ENCODE measurements around the gene SRGAP3. TPM values are rescaled to one million over a fixed set of nuclear protein-coding genes. Genes with fewer than 3 reads are reported as not detected.
A peak's percentile ranks its signal among the peaks of the same experiment; 100 is the strongest.
"Not testable (repeated sequence)": the region's sequence is repeated elsewhere in the genome, so short reads cannot be mapped to it uniquely, and the experiment has no call there.

SRGAP3 gene
- total RNA-seq, 4 donors from 2014 or later: 14.7 to 58.9 (median 18.7) TPM

- H3K27me3 ChIP-seq: no peaks in the 10 kb centered on the region
- TF ChIP-seq, protein P1, sequence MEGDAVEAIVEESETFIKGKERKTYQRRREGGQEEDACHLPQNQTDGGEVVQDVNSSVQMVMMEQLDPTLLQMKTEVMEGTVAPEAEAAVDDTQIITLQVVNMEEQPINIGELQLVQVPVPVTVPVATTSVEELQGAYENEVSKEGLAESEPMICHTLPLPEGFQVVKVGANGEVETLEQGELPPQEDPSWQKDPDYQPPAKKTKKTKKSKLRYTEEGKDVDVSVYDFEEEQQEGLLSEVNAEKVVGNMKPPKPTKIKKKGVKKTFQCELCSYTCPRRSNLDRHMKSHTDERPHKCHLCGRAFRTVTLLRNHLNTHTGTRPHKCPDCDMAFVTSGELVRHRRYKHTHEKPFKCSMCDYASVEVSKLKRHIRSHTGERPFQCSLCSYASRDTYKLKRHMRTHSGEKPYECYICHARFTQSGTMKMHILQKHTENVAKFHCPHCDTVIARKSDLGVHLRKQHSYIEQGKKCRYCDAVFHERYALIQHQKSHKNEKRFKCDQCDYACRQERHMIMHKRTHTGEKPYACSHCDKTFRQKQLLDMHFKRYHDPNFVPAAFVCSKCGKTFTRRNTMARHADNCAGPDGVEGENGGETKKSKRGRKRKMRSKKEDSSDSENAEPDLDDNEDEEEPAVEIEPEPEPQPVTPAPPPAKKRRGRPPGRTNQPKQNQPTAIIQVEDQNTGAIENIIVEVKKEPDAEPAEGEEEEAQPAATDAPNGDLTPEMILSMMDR (IDR thresholded peaks at IDR 0.05): peak in 1 of 6 experiments; percentile 18
- no peak for TF ChIP-seq POLR2A (IDR thresholded peaks at IDR 0.05)
- peaks cover 11 to 18% of the 10 kb centered on the region in 2 donors for H3K4me1 ChIP-seq
- no peak overlapping the region for H3K4me3 ChIP-seq (replicated peaks in 1 of 3)
- 64% methylated on average over 8 of the region's 8 CpGs for WGBS, 2 donors
- H3K36me3 ChIP-seq: no peaks in the 10 kb centered on the region
- peak overlapping the region; percentile 45 to 98 (median 84) for H3K27ac ChIP-seq
- H3K9me3 ChIP-seq: no peaks in the 10 kb centered on the region
- no peak for DNase-seq
- intact Hi-C loops (cut with DNase I): no loop called here
These were observed 161.5 kb downstream of the SRGAP3 start for GRCh38 chr3:9087831-9088413.

GRCh38 chr3:9085428-9085827 lies 164.0 kb downstream of the SRGAP3 start:
- DNase-seq; H3K9me3 ChIP-seq; intact Hi-C loops (cut with DNase I); H3K27me3 ChIP-seq; H3K27ac ChIP-seq; H3K4me3 ChIP-seq (replicated peaks in 1 of 3); H3K36me3 ChIP-seq: not testable (repeated sequence)
- 68 to 70% methylated on average over 2 of the region's 2 CpGs for WGBS, 2 donors
- peaks cover 11 to 18% of the 10 kb centered on the region in 2 donors for H3K4me1 ChIP-seq

- intact Hi-C loops (cut with DNase I): no loop called here
- H3K9me3 ChIP-seq: no peaks in the 10 kb centered on the region
- H3K36me3 ChIP-seq: no peaks in the 10 kb centered on the region
- no peaks in the 10 kb centered on the region for H3K4me1 ChIP-seq
- TF ChIP-seq, protein P1 (IDR thresholded peaks at IDR 0.05): no peak
- no peak for TF ChIP-seq POLR2A (IDR thresholded peaks at IDR 0.05)
- H3K4me3 ChIP-seq (replicated peaks in 1 of 3): no peak overlapping the region
- H3K27ac ChIP-seq: no peak overlapping the region
- DNase-seq: no peak
- 92% methylated on average over 1 of the region's 1 CpG for WGBS, 2 donors
- no peaks in the 10 kb centered on the region for H3K27me3 ChIP-seq
These were observed 168.1 kb downstream of the SRGAP3 start for GRCh38 chr3:9081184-9081818.

DNA sequence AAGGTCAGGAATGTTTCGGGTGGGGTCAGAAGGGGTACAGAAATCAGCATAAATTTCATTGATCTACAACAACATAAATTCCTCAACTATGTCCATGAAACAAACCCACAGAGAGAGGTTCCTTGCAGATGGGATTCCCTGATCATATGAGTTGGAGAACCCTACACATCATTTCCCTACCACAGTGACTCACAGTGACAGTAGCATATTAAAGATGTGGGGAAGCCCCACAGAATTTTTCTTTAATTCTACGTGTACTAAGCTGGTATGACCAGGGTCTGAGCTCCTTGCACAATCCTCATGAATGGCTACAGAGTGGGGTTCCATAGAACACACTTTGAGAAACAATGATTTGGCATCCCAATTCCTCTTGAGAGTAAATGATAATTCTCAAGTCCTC lies 169.3 kb downstream of the SRGAP3 start:
- no peaks in the 10 kb centered on the region for H3K27me3 ChIP-seq
- no peaks in the 10 kb centered on the region for H3K4me1 ChIP-seq
- H3K4me3 ChIP-seq (replicated peaks in 1 of 3): no peak overlapping the region
- no peaks in the 10 kb centered on the region for H3K36me3 ChIP-seq
- H3K9me3 ChIP-seq: no peaks in the 10 kb centered on the region
- whole genome bisulfite sequencing, 2 donors: 90 to 96% methylated on average over 2 of the region's 2 CpGs
- TF ChIP-seq, protein P1 (IDR thresholded peaks at IDR 0.05): no peak
- TF ChIP-seq POLR2A (IDR thresholded peaks at IDR 0.05): no peak
- no peak overlapping the region for H3K27ac ChIP-seq
- intact Hi-C loops (cut with DNase I): no loop called here
- no peak for DNase-seq

DNA sequence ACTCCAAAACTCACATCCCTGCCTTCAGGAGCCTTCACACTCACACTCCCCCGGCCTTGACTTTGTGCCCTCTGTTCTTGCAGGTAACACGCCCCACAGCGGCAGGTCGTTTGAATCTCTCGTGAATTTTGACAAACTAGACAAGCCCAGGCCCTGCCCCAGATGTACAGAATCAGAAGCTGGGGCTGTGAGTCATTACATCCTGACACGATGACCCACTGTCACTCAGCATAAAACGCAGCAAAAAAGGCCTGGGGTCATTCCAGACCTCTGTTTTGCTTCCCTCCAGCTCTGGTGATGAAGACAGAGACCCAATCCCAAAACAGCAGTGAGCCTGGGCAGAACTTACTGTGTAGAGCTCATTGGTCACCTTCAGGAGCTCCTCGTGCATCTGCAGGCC lies 169.8 kb downstream of the SRGAP3 start:
- H3K4me1 ChIP-seq: no peaks in the 10 kb centered on the region
- H3K27ac ChIP-seq: no peak overlapping the region
- H3K4me3 ChIP-seq (replicated peaks in 1 of 3): no peak overlapping the region
- TF ChIP-seq, protein P1 (IDR thresholded peaks at IDR 0.05): no peak
- TF ChIP-seq POLR2A (IDR thresholded peaks at IDR 0.05): no peak
- H3K9me3 ChIP-seq: no peaks in the 10 kb centered on the region
- no peaks in the 10 kb centered on the region for H3K36me3 ChIP-seq
- 84 to 85% methylated on average over 8 of the region's 8 CpGs for WGBS, 2 donors
- intact Hi-C loops (cut with DNase I): no loop called here
- no peak for DNase-seq
- H3K27me3 ChIP-seq: no peaks in the 10 kb centered on the region
